SJCRH30 (cell line): Measurements from ENCODE around the gene ZMAT3. TPM values are rescaled to one million over a fixed set of nuclear protein-coding genes. Genes with fewer than 3 reads are reported as not detected.

Experiments
- DNase-seq, 2 experiments: peaks; one replicate each; pipeline ENCODE4 v3.0.0-alpha.2; 2015 to 2020
- H3K27ac ChIP-seq: fragments of 250-450 bp; sonication (Bioruptor Pico); 2 replicates; pipeline ENCODE4 v1.5.1; 2020; ENCODE audit warnings: mild to moderate bottlenecking, moderate library complexity
- H3K27me3 ChIP-seq: fragments of 250-450 bp; sonication (Bioruptor Pico); 2 replicates; pipeline ENCODE4 v1.5.1; 2020; ENCODE audit warnings: mild to moderate bottlenecking, moderate library complexity
- H3K36me3 ChIP-seq: fragments of 250-450 bp; sonication (Bioruptor Pico); 2 replicates; pipeline ENCODE4 v1.5.1; 2020; ENCODE audit warnings: mild to moderate bottlenecking, moderate library complexity
- H3K4me1 ChIP-seq: fragments of 250-450 bp; sonication (Bioruptor Pico); 2 replicates; pipeline ENCODE4 v1.5.1; 2020; ENCODE audit warnings: mild to moderate bottlenecking, moderate library complexity
- H3K4me3 ChIP-seq: fragments of 250-450 bp; sonication (Bioruptor Pico); 2 replicates; pipeline ENCODE4 v1.5.1; 2020; ENCODE audit warnings: mild to moderate bottlenecking, moderate library complexity
- H3K9me3 ChIP-seq: fragments of 250-450 bp; sonication (Bioruptor Pico); replicated peaks from 2 replicates; pipeline ENCODE4 v1.5.1; 2020; ENCODE audit warnings: mild to moderate bottlenecking, moderate library complexity
- total RNA-seq: library from RNA; depleted of rRNA; stranded (reverse); fragments of >200 nt; shearing (Covaris generic); gene quantifications from 2 replicates; pipeline ENCODE4 v1.2.3, GENCODE V29; 2014

Gene ZMAT3
- total RNA-seq, 1 experiment from 2014 or later = 7.1 TPM

- Histone ChIP-seq H3K9me3 (no peaks in the 10 kb centered on the region), H3K27ac (no peak overlapping the region), H3K36me3 (no peaks in the 10 kb centered on the region), H3K4me1 (peaks cover 5% of the 10 kb centered on the region), H3K27me3 (no peaks in the 10 kb centered on the region), H3K4me3 (no peak overlapping the region)
- no peak for DNase-seq
Observed at GRCh38 chr3:179020112-179020511, 51.5 kb downstream of the ZMAT3 start.

DNA sequence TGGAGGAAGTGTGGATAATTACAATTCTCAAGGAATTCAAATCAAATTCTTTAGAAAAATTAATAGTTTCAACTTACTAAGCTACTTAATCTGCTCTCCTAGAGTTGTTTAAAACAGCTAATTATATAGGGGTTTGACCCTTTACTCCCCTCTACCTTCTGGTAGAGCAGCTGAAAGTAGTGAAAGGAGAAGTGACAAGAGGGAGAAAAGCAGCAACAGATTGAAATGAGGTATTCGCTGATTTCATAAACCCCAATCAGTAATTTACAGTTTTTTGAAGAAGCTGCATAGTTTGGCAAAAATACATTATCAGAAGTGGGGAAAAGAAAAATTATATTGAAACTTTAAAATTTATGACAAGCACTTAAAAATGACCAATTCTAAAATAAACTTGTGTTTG lies 52.8 kb downstream of the ZMAT3 start:
- Histone ChIP-seq H3K9me3 (no peaks in the 10 kb centered on the region), H3K36me3 (no peaks in the 10 kb centered on the region), H3K4me3 (no peak overlapping the region), H3K27me3 (no peaks in the 10 kb centered on the region), H3K4me1 (peaks cover 6% of the 10 kb centered on the region), H3K27ac (no peak overlapping the region)
- DNase-seq = no peak

DNA sequence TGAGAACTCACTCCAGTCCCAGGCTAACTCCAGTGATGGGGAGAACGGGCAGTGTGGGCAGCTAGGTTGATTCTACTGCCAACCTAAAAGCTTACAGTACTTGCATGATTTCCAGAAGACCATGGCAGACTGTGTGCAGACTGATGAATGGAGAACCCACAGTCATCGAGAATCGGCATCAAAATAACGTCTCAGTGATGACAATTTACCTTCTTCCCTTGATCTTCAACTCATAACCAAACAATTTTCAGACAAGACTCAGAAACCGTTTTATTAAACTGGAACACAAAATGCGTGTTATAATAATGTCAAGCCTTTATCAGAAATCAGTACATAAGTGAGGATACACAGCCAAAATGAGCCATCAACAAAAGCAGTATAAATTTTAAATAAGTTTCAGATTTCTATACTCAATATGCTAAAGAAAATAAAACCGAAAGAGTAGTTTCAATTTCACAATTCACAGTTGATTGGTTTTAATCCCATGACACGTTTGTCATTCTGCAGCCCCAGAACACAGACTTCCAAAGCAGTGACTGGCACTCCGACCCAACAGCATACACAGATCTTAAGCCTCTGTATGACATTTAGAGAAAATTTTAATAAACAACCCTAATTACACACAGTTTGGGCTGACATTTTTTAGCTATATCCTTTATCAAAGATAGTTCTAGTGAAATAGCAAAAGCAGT lies 54.5 kb downstream of the ZMAT3 start:
- no peak overlapping the region for H3K27ac ChIP-seq
- H3K27me3 ChIP-seq = no peaks in the 10 kb centered on the region
- DNase-seq = no peak
- H3K4me3 ChIP-seq = no peak overlapping the region
- no peaks in the 10 kb centered on the region for H3K36me3 ChIP-seq
- no peaks in the 10 kb centered on the region for H3K9me3 ChIP-seq
- peaks cover 6% of the 10 kb centered on the region for H3K4me1 ChIP-seq

- Histone ChIP-seq H3K27me3 (no peaks in the 10 kb centered on the region), H3K4me1 (peaks cover 6% of the 10 kb centered on the region), H3K4me3 (no peak overlapping the region), H3K27ac (peak overlapping the region; percentile 35), H3K36me3 (no peaks in the 10 kb centered on the region), H3K9me3 (no peaks in the 10 kb centered on the region)
- DNase-seq = peak; percentile 51 to 87
Observed at GRCh38 chr3:179015551-179016020, 56.0 kb downstream of the ZMAT3 start.

DNA sequence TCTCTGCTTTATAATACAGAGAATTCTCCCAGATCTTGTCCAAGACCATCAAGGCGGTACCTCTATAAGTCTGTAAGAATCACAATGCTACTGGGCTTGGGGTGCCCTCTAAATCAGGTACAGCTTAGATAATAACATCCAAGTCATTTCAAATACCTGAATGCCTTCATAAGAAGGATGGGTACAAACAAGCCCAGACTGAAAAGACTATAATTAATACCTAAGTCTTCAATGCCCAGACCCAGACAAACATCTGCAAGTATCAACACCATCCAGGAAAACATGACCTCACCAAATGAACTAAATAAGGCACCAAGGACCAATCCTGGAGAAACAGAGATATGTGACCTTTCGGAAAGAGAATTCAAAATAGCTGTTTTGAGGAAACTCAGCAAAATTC lies 65.9 kb downstream of the ZMAT3 start:
- Histone ChIP-seq H3K4me3 (no peak overlapping the region), H3K27ac (no peak overlapping the region), H3K27me3 (no peaks in the 10 kb centered on the region), H3K4me1 (no peaks in the 10 kb centered on the region), H3K36me3 (no peaks in the 10 kb centered on the region), H3K9me3 (no peaks in the 10 kb centered on the region)
- no peak for DNase-seq

DNA sequence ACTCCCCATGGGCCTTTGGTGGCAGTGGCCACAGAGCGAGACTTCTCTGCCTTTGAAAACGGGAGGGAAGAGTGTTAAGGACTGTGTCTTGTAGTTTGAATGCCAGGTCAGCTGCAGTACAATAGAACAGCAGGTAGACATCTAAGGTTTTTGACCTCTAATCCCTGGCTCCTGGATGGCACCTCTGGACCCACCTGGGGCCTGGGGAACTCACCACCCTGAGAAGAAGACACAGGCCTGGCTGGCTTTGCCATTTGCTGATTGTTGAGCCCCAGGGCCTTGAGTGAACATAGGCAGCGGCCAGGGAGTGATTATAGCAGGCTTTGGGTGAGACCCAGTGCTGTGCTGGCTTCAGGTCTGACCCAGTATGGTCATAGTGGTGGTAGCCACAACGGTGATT lies 66.4 kb downstream of the ZMAT3 start:
- no peaks in the 10 kb centered on the region for H3K36me3 ChIP-seq
- H3K27ac ChIP-seq = no peak overlapping the region
- no peaks in the 10 kb centered on the region for H3K9me3 ChIP-seq
- no peak overlapping the region for H3K4me3 ChIP-seq
- H3K4me1 ChIP-seq = no peaks in the 10 kb centered on the region
- H3K27me3 ChIP-seq = no peaks in the 10 kb centered on the region
- DNase-seq = no peak

DNA sequence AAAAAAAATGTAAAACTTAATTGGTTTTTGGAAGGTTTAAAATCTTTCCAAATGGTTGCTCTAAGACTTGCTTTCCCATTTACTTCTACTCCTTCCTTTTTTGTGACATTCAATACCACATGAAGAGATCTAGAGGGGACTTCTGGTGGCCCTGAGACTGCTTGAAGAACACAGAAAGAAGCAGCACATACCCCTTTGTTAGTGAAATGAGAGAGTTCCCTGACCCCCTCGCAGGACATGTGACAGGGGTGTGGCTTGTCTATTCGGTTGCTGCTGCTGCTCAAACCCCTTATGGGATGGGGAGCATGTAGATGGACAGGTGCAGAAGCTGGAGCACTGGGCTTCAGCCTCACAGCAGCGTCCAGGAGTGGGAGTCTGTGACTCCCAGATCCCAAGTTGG lies 71.0 kb downstream of the ZMAT3 start:
- Histone ChIP-seq H3K4me1 (no peaks in the 10 kb centered on the region), H3K36me3 (no peaks in the 10 kb centered on the region), H3K4me3 (no peak overlapping the region), H3K27me3 (no peaks in the 10 kb centered on the region), H3K9me3 (no peaks in the 10 kb centered on the region), H3K27ac (no peak overlapping the region)
- no peak for DNase-seq

DNA sequence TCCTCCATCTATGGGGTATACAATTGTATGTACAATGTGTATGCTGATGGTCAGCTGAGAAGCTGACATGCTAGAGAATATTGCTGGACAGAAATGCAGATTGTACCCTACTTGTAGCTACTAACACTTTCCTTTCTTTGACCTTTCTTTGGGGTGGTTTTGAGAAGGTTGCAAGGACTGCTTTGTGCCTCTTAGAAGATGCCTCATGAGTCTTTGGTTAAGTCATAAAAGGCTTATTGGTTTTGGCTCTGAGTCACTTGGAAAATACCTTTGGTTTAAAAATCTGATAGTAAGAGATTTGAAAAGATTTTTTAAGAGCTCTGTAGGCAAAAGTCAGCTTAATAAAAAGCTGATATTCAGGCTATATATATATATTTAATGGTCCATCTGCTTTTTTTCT lies 71.5 kb downstream of the ZMAT3 start:
- Histone ChIP-seq H3K36me3 (no peaks in the 10 kb centered on the region), H3K27ac (no peak overlapping the region), H3K4me1 (no peaks in the 10 kb centered on the region), H3K9me3 (no peaks in the 10 kb centered on the region), H3K4me3 (no peak overlapping the region), H3K27me3 (no peaks in the 10 kb centered on the region)
- no peak for DNase-seq

- DNase-seq = no peak
- Histone ChIP-seq H3K9me3 (no peaks in the 10 kb centered on the region), H3K4me1 (no peaks in the 10 kb centered on the region), H3K27me3 (no peaks in the 10 kb centered on the region), H3K36me3 (no peaks in the 10 kb centered on the region), H3K4me3 (no peak overlapping the region), H3K27ac (no peak overlapping the region)
Observed at GRCh38 chr3:178996399-178996798, 75.2 kb downstream of the ZMAT3 start.

DNA sequence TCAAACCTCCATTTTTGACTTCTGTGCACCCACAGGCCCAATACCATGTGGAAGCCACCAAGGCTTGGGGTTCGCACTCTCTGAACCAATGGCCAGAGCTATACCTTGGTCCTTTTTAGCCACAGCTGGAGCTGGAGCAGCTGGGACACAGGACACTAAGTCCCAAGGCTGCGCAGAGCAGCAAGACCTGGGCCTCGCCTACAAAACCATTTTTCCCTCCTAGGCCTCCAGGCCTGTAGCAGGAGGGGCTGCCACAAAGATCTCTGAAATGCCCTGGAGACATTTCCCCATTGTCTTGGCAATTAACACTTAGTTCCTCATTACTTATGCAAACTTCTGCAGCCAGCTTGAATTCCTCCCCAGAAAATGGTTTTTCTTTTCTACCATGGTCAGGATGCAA lies 81.3 kb downstream of the ZMAT3 start:
- Histone ChIP-seq H3K27ac (no peak overlapping the region), H3K4me1 (no peaks in the 10 kb centered on the region), H3K4me3 (no peak overlapping the region), H3K36me3 (no peaks in the 10 kb centered on the region), H3K9me3 (peaks cover 4% of the 10 kb centered on the region; the same call in 1 of the 2 replicates), H3K27me3 (no peaks in the 10 kb centered on the region)
- DNase-seq = no peak

DNA sequence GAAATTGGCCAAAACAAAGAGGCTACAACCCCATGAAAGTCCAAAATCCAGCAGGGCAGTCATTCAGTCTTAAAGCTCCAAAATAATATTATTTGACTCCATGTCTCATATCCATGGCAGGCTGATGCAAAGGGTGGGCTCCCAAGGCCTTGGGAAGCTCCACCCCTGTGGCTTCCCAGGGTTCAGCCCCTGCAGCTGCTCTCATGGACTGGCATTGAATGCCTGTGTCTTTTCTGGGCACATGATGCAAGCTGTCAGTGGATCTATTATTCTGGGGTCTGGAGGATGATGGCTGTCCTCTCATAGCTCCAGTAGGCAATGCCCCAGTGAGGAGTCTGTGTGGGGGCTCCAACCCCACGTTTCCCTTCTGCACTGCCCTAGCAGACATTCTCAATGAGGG lies 81.8 kb downstream of the ZMAT3 start:
- Histone ChIP-seq H3K4me1 (no peaks in the 10 kb centered on the region), H3K27me3 (no peaks in the 10 kb centered on the region), H3K9me3 (peaks cover 4% of the 10 kb centered on the region; the same call in 1 of the 2 replicates), H3K4me3 (no peak overlapping the region), H3K36me3 (no peaks in the 10 kb centered on the region), H3K27ac (no peak overlapping the region)
- no peak for DNase-seq

GRCh38 chr3:178987745-178988144 lies 83.9 kb downstream of the ZMAT3 start:
- Histone ChIP-seq H3K36me3 (no peaks in the 10 kb centered on the region), H3K27me3 (no peaks in the 10 kb centered on the region), H3K27ac (no peak overlapping the region), H3K4me3 (no peak overlapping the region), H3K4me1 (no peaks in the 10 kb centered on the region), H3K9me3 (peaks cover 4% of the 10 kb centered on the region; the same call in 1 of the 2 replicates)
- DNase-seq = no peak

GRCh38 chr3:178986456-178986855 lies 85.2 kb downstream of the ZMAT3 start:
- Histone ChIP-seq H3K4me3 (no peak overlapping the region), H3K36me3 (no peaks in the 10 kb centered on the region), H3K27me3 (no peaks in the 10 kb centered on the region), H3K4me1 (no peaks in the 10 kb centered on the region), H3K9me3 (peaks cover 4% of the 10 kb centered on the region; the same call in 1 of the 2 replicates), H3K27ac (no peak overlapping the region)
- DNase-seq = no peak

DNA sequence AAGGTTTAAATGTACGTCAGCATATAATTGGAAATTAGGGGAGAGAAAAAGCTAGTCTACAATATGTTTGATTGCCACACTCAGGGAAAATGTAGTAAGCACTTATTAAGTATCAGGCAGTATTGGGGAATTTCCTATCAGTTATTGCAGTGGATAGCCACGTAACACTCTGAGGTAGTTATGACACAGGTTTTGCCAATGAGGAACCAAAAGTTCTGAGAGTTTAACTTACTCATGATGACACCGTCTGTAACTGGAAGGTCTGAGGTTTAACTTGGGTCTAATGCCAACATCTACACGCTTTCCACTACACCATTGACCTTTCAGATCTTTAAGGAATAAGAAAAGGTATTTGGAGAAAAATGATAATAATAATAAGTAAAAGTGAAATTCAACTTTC lies 89.5 kb downstream of the ZMAT3 start:
- no peak for DNase-seq
- no peaks in the 10 kb centered on the region for H3K9me3 ChIP-seq
- no peak overlapping the region for H3K27ac ChIP-seq
- no peaks in the 10 kb centered on the region for H3K4me1 ChIP-seq
- H3K27me3 ChIP-seq = no peaks in the 10 kb centered on the region
- H3K36me3 ChIP-seq = no peaks in the 10 kb centered on the region
- H3K4me3 ChIP-seq = no peak overlapping the region

DNA sequence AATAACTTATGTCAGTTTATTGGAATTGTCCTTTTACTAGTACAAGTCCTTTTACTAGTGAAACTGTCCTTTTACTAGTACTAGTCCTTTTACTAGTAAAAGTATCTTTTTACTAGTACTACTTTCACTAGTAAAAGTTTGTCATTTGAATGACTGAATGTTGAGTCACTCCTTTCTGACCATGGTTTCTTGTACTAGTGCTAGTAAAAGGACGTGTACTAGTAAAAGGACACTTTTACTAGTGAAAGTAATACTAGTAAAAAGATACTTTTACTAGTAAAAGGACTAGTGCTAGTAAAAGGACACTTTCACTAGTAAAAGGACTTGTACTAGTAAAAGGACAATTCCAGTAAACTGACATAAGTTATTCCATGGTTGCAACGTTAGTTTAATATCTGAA lies 96.3 kb downstream of the ZMAT3 start:
- Histone ChIP-seq H3K4me1 (no peaks in the 10 kb centered on the region), H3K27me3 (no peaks in the 10 kb centered on the region)

DNA sequence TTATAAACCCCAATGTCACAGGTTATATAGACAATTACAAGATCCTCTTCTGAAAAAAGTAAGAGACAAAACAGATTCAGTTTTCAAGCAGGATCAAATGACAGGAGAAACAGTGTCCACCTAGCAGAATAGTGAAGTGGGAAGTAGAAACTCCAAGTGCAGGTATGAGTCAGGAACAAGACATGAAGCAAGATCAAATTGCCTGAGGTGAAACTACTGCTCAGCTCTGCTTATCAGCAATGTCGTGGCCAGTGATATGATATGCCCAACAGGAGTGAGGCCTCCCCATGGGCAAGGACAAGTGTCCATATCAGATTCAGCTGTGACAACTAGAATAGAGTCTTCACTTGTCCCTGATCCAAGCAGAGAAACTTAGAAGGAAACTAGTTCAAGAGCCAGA lies 100.0 kb downstream of the ZMAT3 start:
- no peaks in the 10 kb centered on the region for H3K27me3 ChIP-seq
- DNase-seq = no peak
- H3K4me3 ChIP-seq = no peak overlapping the region
- no peaks in the 10 kb centered on the region for H3K4me1 ChIP-seq
- no peak overlapping the region for H3K27ac ChIP-seq
- H3K9me3 ChIP-seq = no peaks in the 10 kb centered on the region
- H3K36me3 ChIP-seq = no peaks in the 10 kb centered on the region

More for the DNA sequence above, 96.3 kb downstream of the ZMAT3 start:
- no peak overlapping the region for H3K27ac ChIP-seq
- H3K4me3 ChIP-seq = no peak overlapping the region
- no peaks in the 10 kb centered on the region for H3K9me3 ChIP-seq
- no peak for DNase-seq
- H3K36me3 ChIP-seq = no peaks in the 10 kb centered on the region
